Neuronal stem cell (in vitro differentiated cells): ENCODE measurements around the gene FGGY.

Experiments used
- DNase-seq: peaks from one replicate; pipeline ENCODE4 v3.0.0-alpha.2; 2013; ENCODE audit warnings: low spot score
- H2AFZ ChIP-seq: one replicate; pipeline ENCODE4 v1.6.1; 2013; ENCODE audit warnings: mild to moderate bottlenecking, low read length, inconsistent platforms
- H2AK5ac ChIP-seq: 2 replicates; pipeline ENCODE4 v1.6.1; 2013; ENCODE audit warnings: low read depth, mild to moderate bottlenecking, inconsistent platforms, low read length, moderate library complexity, mixed read lengths
- H2BK120ac ChIP-seq: 2 replicates; pipeline ENCODE4 v1.6.1; 2013; ENCODE audit warnings: low read depth, mild to moderate bottlenecking, inconsistent platforms, low read length, moderate library complexity, mixed read lengths
- H2BK12ac ChIP-seq: one replicate; pipeline ENCODE4 v1.6.1; 2013; ENCODE audit warnings: low read length, inconsistent platforms
- H2BK15ac ChIP-seq: 2 replicates; pipeline ENCODE4 v1.6.1; 2013; ENCODE audit warnings: mild to moderate bottlenecking, low read length, inconsistent platforms, mixed read lengths
- H2BK5ac ChIP-seq: one replicate; pipeline ENCODE4 v1.6.1; 2013; ENCODE audit warnings: inconsistent platforms, mild to moderate bottlenecking, low read length, moderate library complexity
- H3K14ac ChIP-seq: one replicate; pipeline ENCODE4 v1.6.1; 2013; ENCODE audit warnings: low read length, inconsistent platforms
- H3K18ac ChIP-seq: 2 replicates; pipeline ENCODE4 v1.6.1; 2013; ENCODE audit warnings: low read length, inconsistent platforms
- H3K23ac ChIP-seq: 2 replicates; pipeline ENCODE4 v1.6.1; 2013; ENCODE audit warnings: low read depth, mild to moderate bottlenecking, mixed read lengths, low read length, inconsistent platforms; ENCODE audit not compliant: poor library complexity
- H3K27ac ChIP-seq: replicated peaks from 3 replicates; pipeline ENCODE4 v1.5.1; 2013; ENCODE audit warnings: low read length, inconsistent platforms
- H3K27me3 ChIP-seq, 3 experiments: 2 replicates each; pipeline ENCODE4 v1.6.1; 2013; ENCODE audit warnings: low read length in 3 of 3, mild to moderate bottlenecking in 2 of 3, inconsistent platforms in 1 of 3, low read depth in 1 of 3, mixed read lengths in 1 of 3, moderate library complexity in 1 of 3; ENCODE audit not compliant: control insufficient read depth in 3 of 3, insufficient read depth in 3 of 3
- H3K36me3 ChIP-seq, 2 donors: replicated peaks in 1 of 2; 2 replicates each; pipeline ENCODE4 v1.6.1; 2013; ENCODE audit warnings: low read length in 2 of 2; ENCODE audit not compliant: control insufficient read depth in 2 of 2, insufficient read depth in 2 of 2
- H3K4ac ChIP-seq: 2 replicates; pipeline ENCODE4 v1.6.1; 2013; ENCODE audit warnings: inconsistent platforms, mild to moderate bottlenecking, low read length, moderate library complexity
- H3K4me1 ChIP-seq, 2 donors: 1 replicate in 1 of 2; 2 replicates in 1 of 2; pipeline ENCODE4 v1.6.1; 2013; ENCODE audit warnings: low read length in 2 of 2, low read depth in 1 of 2; ENCODE audit not compliant: control insufficient read depth in 2 of 2, insufficient read depth in 1 of 2
- H3K4me2 ChIP-seq: one replicate; pipeline ENCODE4 v1.6.1; 2013; ENCODE audit warnings: mild to moderate bottlenecking, low read length, inconsistent platforms; ENCODE audit not compliant: insufficient read depth, poor library complexity, severe bottlenecking
- H3K4me3 ChIP-seq, 2 donors: 2 replicates each; pipeline ENCODE4 v1.5.1; 2013; ENCODE audit warnings: low read length in 2 of 2, mild to moderate bottlenecking in 2 of 2, inconsistent platforms in 1 of 2, moderate library complexity in 1 of 2
- H3K79me1 ChIP-seq: one replicate; pipeline ENCODE4 v1.6.1; 2013; ENCODE audit warnings: low read depth, mild to moderate bottlenecking, inconsistent platforms, low read length, moderate library complexity
- H3K9ac ChIP-seq: one replicate; pipeline ENCODE4 v1.6.1; 2013; ENCODE audit warnings: mild to moderate bottlenecking, low read depth, low read length, inconsistent platforms; ENCODE audit not compliant: poor library complexity
- H3K9me3 ChIP-seq, 2 donors: replicated peaks in 1 of 2; 2 replicates each; pipeline versions ENCODE3 to v1.6.1; 2013; ENCODE audit warnings: low read length in 2 of 2, mild to moderate bottlenecking in 2 of 2, inconsistent platforms in 1 of 2, low read depth in 1 of 2, mixed read lengths in 1 of 2, moderate library complexity in 1 of 2; ENCODE audit not compliant: control insufficient read depth in 2 of 2, insufficient read depth in 1 of 2
- H4K8ac ChIP-seq: one replicate; pipeline ENCODE4 v1.6.1; 2013; ENCODE audit warnings: low read depth, mild to moderate bottlenecking, inconsistent platforms, low read length, moderate library complexity
- H4K91ac ChIP-seq: one replicate; pipeline ENCODE4 v1.6.1; 2013; ENCODE audit warnings: low read length, low read depth, mild to moderate bottlenecking, inconsistent platforms; ENCODE audit not compliant: poor library complexity
- WGBS, 2 donors: extraction: QIAGEN DNeasy Blood & Tissue Kit; methylation state at CpG; one replicate each; pipeline ENCODE4 v1.1.7; 2013; ENCODE audit warnings: missing lambda C conversion rate in 2 of 2, mixed read lengths in 1 of 2; ENCODE audit not compliant: insufficient read length in 2 of 2, insufficient replicate concordance in 1 of 2; ENCODE audit errors: extremely low coverage in 2 of 2; 5-methylcytosine and 5-hydroxymethylcytosine counted together

FGGY gene

GRCh38 chr1:59714966-59715365 lies 418.1 kb downstream of the FGGY start:
- Histone ChIP-seq H3K4ac (no peak overlapping the region), H3K79me1 (no peaks in the 10 kb centered on the region), H3K9me3 (no peaks in the 10 kb centered on the region), H2AFZ (no peak overlapping the region), H3K4me2 (no peak overlapping the region), H2BK120ac (no peak overlapping the region), H3K4me1 (peaks cover 0 to 7% of the 10 kb centered on the region in 2 donors), H3K9ac (no peak overlapping the region), H3K27ac (no peak overlapping the region), H3K27me3 (no peaks in the 10 kb centered on the region), H2BK5ac (no peak overlapping the region), H2AK5ac (no peak overlapping the region), H3K23ac (no peak overlapping the region), H3K36me3 (no peaks in the 10 kb centered on the region), H4K91ac (no peak overlapping the region), H4K8ac (no peak overlapping the region), H3K18ac (no peak overlapping the region), H2BK15ac (no peak overlapping the region), H3K14ac (no peak overlapping the region), H3K4me3 (no peak overlapping the region), H2BK12ac (no peak overlapping the region)
- DNase-seq = no peak
- WGBS, 2 donors = no CpG with 5 or more reads among the region's 1 CpG

DNA sequence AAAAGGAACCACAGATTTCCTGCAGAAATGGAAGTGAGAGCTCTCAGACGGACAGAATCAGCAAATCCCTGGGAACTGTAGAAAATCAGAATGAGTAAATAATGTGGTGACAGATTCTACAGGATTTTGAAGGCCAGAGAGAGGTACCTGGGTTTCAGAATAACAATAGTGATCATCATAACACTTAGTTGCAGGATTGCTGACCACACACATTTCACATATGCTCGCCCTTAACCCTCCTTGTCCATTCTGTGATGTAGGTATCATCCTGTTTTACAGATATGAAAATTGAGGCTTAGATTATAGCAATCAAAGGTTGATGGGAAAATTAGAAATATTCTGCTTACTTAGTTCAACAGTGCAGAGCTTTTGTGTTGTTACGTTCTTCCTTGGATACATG lies 419.9 kb downstream of the FGGY start:
- H3K14ac ChIP-seq = no peak overlapping the region
- no peak for DNase-seq
- WGBS, 2 donors = no CpG with 5 or more reads among the region's 3 CpGs

DNA sequence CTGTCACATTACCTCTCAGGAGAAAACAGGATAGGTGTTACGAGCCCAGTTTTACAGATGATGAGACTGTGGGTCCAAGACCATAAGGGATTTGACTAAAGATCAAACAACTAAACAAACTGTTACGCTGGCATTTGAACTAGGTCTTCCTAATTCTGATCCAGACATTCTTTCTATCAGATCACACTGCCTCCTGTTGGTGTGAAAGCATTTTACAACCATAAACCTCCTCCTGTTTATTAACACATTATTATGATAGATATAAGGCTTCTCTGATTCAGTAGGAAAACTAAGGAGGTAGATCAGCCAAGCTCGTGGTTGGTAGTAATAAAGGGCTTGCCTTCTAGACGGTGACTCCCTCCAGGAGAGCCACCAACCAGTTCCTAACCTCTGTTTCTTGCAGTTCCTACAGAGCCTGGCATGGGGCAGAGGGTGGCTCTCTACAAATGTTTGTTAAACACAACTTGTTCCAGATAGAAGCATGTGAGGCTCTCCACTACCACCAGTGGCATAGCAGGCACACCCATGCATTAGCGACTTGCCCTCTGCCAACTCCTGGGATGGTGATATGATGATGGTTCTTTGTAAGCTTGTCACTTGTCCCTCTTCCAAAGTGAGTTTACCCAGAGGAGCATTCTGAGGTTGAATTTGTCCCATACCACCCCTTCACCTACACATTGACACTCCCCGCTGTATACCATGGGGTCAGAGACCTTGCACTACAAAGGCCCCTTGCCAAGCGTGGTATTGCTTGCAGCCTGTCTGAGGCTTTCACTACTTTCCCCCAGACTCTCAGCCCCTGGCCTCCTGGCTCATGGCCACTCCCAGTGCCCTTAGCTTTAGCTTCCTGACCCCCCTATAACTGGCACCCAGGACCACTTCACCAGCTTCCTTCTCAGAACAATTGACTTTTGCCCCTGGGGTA lies 421.4 kb downstream of the FGGY start:
- no CpG with 5 or more reads among the region's 7 CpGs for whole genome bisulfite sequencing, 2 donors
- Histone ChIP-seq H3K36me3 (no peaks in the 10 kb centered on the region), H3K4ac (no peak overlapping the region), H2AK5ac (no peak overlapping the region), H2BK120ac (no peak overlapping the region), H3K27me3 (no peaks in the 10 kb centered on the region), H2BK15ac (no peak overlapping the region), H2BK5ac (no peak overlapping the region), H3K14ac (no peak overlapping the region), H3K27ac (no peak overlapping the region), H3K79me1 (no peaks in the 10 kb centered on the region), H3K23ac (no peak overlapping the region), H3K9me3 (peaks cover 0 to 8% of the 10 kb centered on the region in 2 donors), H3K18ac (no peak overlapping the region), H2AFZ (no peak overlapping the region), H3K9ac (no peak overlapping the region), H3K4me1 (peaks cover 0 to 7% of the 10 kb centered on the region in 2 donors), H3K4me2 (no peak overlapping the region), H3K4me3 (no peak overlapping the region), H4K8ac (no peak overlapping the region), H4K91ac (no peak overlapping the region), H2BK12ac (no peak overlapping the region)
- no peak for DNase-seq

More for the DNA sequence above, 419.9 kb downstream of the FGGY start:
- H4K91ac ChIP-seq = no peak overlapping the region
- H2AK5ac ChIP-seq = no peak overlapping the region
- peaks cover 0 to 7% of the 10 kb centered on the region in 2 donors for H3K4me1 ChIP-seq
- no peak overlapping the region for H3K4me3 ChIP-seq
- H2BK15ac ChIP-seq = no peak overlapping the region
- H3K79me1 ChIP-seq = no peaks in the 10 kb centered on the region
- no peak overlapping the region for H4K8ac ChIP-seq
- no peaks in the 10 kb centered on the region for H3K36me3 ChIP-seq
- no peak overlapping the region for H3K4ac ChIP-seq
- no peaks in the 10 kb centered on the region for H3K9me3 ChIP-seq
- no peak overlapping the region for H2BK120ac ChIP-seq
- H2AFZ ChIP-seq = peak overlapping the region; percentile 57
- H3K18ac ChIP-seq = no peak overlapping the region
- no peak overlapping the region for H3K27ac ChIP-seq
- no peak overlapping the region for H3K9ac ChIP-seq
- H2BK5ac ChIP-seq = no peak overlapping the region
- no peaks in the 10 kb centered on the region for H3K27me3 ChIP-seq
- no peak overlapping the region for H3K23ac ChIP-seq
- no peak overlapping the region for H2BK12ac ChIP-seq
- no peak overlapping the region for H3K4me2 ChIP-seq

DNA sequence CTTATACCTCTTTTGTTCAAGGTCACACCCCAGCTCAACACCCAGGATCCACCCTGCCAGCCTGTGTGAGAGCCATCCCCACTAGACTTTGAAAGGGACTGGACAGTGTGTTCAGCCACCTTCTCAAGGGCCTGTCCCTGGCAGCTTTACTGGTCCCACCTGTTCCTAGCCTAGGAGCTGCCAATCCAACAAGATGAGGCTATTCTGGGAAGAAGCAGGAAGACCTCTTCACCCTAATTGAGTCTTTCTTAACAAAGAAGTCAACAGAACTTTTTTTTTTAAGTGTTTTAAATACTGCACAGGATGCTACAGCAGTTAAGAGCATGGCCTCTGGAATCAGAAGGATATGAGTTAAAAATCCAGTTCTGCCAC lies 422.1 kb downstream of the FGGY start:
- no peak overlapping the region for H2BK120ac ChIP-seq
- DNase-seq = no peak
- H3K4me3 ChIP-seq = no peak overlapping the region
- no peak overlapping the region for H3K14ac ChIP-seq
- H2BK12ac ChIP-seq = no peak overlapping the region
- no peaks in the 10 kb centered on the region for H3K27me3 ChIP-seq
- no peak overlapping the region for H2AFZ ChIP-seq
- H4K91ac ChIP-seq = no peak overlapping the region
- no peaks in the 10 kb centered on the region for H3K36me3 ChIP-seq
- peaks cover 0 to 8% of the 10 kb centered on the region in 2 donors for H3K9me3 ChIP-seq
- no peak overlapping the region for H2BK15ac ChIP-seq
- H4K8ac ChIP-seq = no peak overlapping the region
- no peak overlapping the region for H3K18ac ChIP-seq
- no peak overlapping the region for H3K27ac ChIP-seq
- H3K23ac ChIP-seq = no peak overlapping the region
- H2AK5ac ChIP-seq = no peak overlapping the region
- no peaks in the 10 kb centered on the region for H3K79me1 ChIP-seq
- no peak overlapping the region for H2BK5ac ChIP-seq
- H3K4ac ChIP-seq = no peak overlapping the region
- no peak overlapping the region for H3K9ac ChIP-seq
- H3K4me1 ChIP-seq = peaks cover 0 to 7% of the 10 kb centered on the region in 2 donors
- H3K4me2 ChIP-seq = no peak overlapping the region
